GM12872 (cell line): ENCODE measurements around the gene AUTS2.

Experiments used
- TF ChIP-seq, protein P1 (sequence below): IDR thresholded peaks from 3 replicates; pipeline ENCODE4 v1.5.1; 2011; ENCODE audit warnings: low read depth, mild to moderate bottlenecking, low read length, moderate library complexity; ENCODE audit not compliant: insufficient read depth

AUTS2 gene

GRCh38 chr7:69575651-69576050 is 22.6 kb upstream of the AUTS2 start:
- TF ChIP-seq, protein P1, sequence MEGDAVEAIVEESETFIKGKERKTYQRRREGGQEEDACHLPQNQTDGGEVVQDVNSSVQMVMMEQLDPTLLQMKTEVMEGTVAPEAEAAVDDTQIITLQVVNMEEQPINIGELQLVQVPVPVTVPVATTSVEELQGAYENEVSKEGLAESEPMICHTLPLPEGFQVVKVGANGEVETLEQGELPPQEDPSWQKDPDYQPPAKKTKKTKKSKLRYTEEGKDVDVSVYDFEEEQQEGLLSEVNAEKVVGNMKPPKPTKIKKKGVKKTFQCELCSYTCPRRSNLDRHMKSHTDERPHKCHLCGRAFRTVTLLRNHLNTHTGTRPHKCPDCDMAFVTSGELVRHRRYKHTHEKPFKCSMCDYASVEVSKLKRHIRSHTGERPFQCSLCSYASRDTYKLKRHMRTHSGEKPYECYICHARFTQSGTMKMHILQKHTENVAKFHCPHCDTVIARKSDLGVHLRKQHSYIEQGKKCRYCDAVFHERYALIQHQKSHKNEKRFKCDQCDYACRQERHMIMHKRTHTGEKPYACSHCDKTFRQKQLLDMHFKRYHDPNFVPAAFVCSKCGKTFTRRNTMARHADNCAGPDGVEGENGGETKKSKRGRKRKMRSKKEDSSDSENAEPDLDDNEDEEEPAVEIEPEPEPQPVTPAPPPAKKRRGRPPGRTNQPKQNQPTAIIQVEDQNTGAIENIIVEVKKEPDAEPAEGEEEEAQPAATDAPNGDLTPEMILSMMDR = no peak

DNA sequence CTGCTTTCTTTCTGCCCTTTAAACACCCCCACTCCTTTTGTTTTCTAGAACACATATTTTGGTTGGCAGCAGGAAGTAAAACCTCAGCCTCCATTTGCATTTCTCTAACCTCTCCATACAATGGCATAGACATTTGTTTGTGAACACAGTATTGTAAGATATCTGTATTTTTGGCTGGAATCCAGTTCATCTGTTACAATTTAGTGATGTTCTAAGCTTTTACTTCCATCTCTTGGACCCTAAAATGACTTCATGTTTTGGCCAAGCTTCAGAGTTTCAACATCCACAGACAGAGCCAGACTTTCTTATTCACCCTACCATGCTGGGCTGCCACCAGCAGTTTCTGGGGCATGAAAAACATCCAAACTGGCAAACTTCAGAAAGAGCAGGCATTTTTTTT is 21.1 kb upstream of the AUTS2 start:
- TF ChIP-seq, protein P1 = no peak

DNA sequence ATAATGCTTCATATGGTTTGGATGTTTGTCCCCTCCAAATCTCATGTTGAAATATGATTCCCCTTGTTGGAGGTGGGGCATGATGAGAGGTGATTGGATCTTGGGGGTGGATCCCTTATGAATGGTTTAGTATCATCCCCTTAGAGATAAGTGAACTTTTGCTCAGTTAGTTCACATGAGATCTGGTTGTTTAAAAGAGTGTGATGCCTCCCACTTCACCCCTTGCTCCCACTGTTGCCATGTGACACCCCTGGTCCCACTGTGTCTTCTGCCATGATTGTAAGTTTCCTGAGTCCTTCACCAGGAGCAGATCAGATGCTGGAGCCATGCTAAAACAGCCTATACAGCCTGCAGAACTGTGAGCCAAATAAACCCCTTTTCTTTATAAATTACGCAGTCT is 13.1 kb upstream of the AUTS2 start:
- TF ChIP-seq, protein P1 = no peak

GRCh38 chr7:69586321-69586720 is 12.0 kb upstream of the AUTS2 start:
- TF ChIP-seq, protein P1 = no peak

GRCh38 chr7:69588773-69589172 is 9.5 kb upstream of the AUTS2 start:
- TF ChIP-seq, protein P1 = no peak

DNA sequence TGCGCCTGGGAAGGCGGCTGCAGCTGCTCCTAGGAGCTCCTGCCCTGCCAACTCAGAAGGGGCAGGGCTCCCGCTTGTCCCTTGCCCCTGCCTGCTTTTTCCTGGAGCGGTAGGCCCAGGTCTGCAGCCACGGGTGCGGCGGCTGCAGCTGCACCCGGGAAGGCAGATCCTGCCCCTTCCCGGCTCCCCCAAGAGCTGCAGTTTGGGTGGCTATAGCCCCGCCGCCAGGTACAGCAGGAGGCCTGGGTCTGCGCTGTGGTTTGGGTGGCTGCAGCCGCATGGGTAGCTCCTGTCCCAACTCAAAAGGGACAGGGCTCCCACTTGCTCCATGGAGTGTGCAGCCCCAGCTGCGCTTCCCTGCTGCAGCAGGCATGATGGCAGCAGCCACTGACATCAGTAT is 6.5 kb upstream of the AUTS2 start:
- TF ChIP-seq, protein P1 = no peak

GRCh38 chr7:69593511-69593910 is 4.8 kb upstream of the AUTS2 start:
- TF ChIP-seq, protein P1 = no peak

GRCh38 chr7:69595415-69595814 is 2.9 kb upstream of the AUTS2 start:
- TF ChIP-seq, protein P1 = no peak
